ENCODE data around the gene PLK1.
"Not testable (repeated sequence)": the region's sequence is repeated elsewhere in the genome, so short reads cannot be mapped to it uniquely, and the experiment has no call there.

The PLK1 gene

GRCh38 chr16:23678430-23679273 lies at the start of gene PLK1:
Gene PLK1, plus strand, starts transcription at chr16:23678889. Its CDS starts 44 bp downstream, at chr16:23678933.
- DNase-seq: peak; percentile 19 to 50

- DNase-seq: no peak
These were observed 49.2 kb upstream of the PLK1 start for GRCh38 chr16:23629516-23629915.

GRCh38 chr16:23631874-23632273 lies 46.8 kb upstream of the PLK1 start:
- not testable (repeated sequence) for DNase-seq

GRCh38 chr16:23634461-23635036 lies 44.1 kb upstream of the PLK1 start:
- no peak for DNase-seq

GRCh38 chr16:23635958-23636357 lies 42.7 kb upstream of the PLK1 start:
- no peak for DNase-seq

GRCh38 chr16:23640615-23640930 lies 38.1 kb upstream of the PLK1 start:
- no peak for DNase-seq

GRCh38 chr16:23640931-23641765 lies 37.5 kb upstream of the PLK1 start, which contains the start of the genes DCTN5 and PALB2:
Gene DCTN5, plus strand, starts transcription at chr16:23641466. Its CDS starts 77 bp downstream, at chr16:23641543.
Gene PALB2, minus strand, starts transcription at chr16:23641310. Its CDS starts 153 bp downstream, at chr16:23641157.
- DNase-seq: peak; percentile 89 to 95

- DNase-seq: no peak
These were observed 36.4 kb upstream of the PLK1 start for GRCh38 chr16:23642246-23642774.

GRCh38 chr16:23650674-23651416 lies 27.8 kb upstream of the PLK1 start:
- DNase-seq: peak in 1 of 2 donors; percentile 9

GRCh38 chr16:23651943-23652468 lies 26.7 kb upstream of the PLK1 start:
- no peak for DNase-seq

- DNase-seq: no peak
These were observed 14.8 kb upstream of the PLK1 start for GRCh38 chr16:23663918-23664317.

GRCh38 chr16:23666571-23667354 lies 11.9 kb upstream of the PLK1 start:
- no peak for DNase-seq

GRCh38 chr16:23667355-23667659 lies 11.4 kb upstream of the PLK1 start:
- DNase-seq: no peak

- DNase-seq: no peak
These were observed 10.5 kb upstream of the PLK1 start for GRCh38 chr16:23668225-23668624.

- DNase-seq: no peak
These were observed 9.8 kb upstream of the PLK1 start for GRCh38 chr16:23668873-23669272.

- no peak for DNase-seq
These were observed 8.4 kb upstream of the PLK1 start for GRCh38 chr16:23670137-23670776.

GRCh38 chr16:23673971-23674614 lies 4.6 kb upstream of the PLK1 start:
- no peak for DNase-seq

- DNase-seq: peak in 1 of 2 donors; percentile 5
These were observed 1.7 kb upstream of the PLK1 start for GRCh38 chr16:23676924-23677480.

GRCh38 chr16:23679274-23679985 lies 741 bp downstream of the PLK1 start:
- no peak for DNase-seq

Data from hippocampal formation (tissue), 2 donors.